ENCODE results near the gene EHD1. TPM values are rescaled to one million over a fixed set of nuclear protein-coding genes. Genes with fewer than 3 reads are reported as not detected.

EHD1 gene
- total and polyA plus RNA-seq, 9 of the 15 experiments (the other 6 are each of a cell fraction or from before 2014, with no cell fraction given), result 0.46 to 65.0 (median 16.4) TPM

GRCh38 chr11:64803846-64804345, 74.5 kb downstream of the EHD1 start:
- TF ChIP-seq POLR2AphosphoS2 (IDR thresholded peaks at IDR 0.05; ENCODE audit: low read length), result 0 out of 2 replicates have a peak, but pooled peaks have one; percentile 2
- 0 out of 2 replicates have a peak, but pooled peaks have one; percentile 2 for TF ChIP-seq PHF8 (IDR thresholded peaks at IDR 0.05; ENCODE audit: borderline replicate concordance, low read length)
- no peak for TF ChIP-seq SAFB (IDR thresholded peaks at IDR 0.05; ENCODE audit: borderline replicate concordance, low read depth, low read length)
- TF ChIP-seq SIN3B (IDR thresholded peaks at IDR 0.05; ENCODE audit: low read depth), result no peak
- POLR2A ChIA-PET, result interaction anchor here (1.2 to 1.4 kb wide), 2 partner anchors 9 to 25 kb away, joined by 3 to 4 read pairs; partner anchors contain the start of gene SF1
- Histone ChIP-seq H3K9ac (ENCODE audit: insufficient read depth in 1 of 2, low read depth in 2 of 2, low read length in 2 of 2) (peak overlapping the region; percentile 62 to 87; a peak in 3 of 4 replicates), H3K27me3 (ENCODE audit: control insufficient read depth in 2 of 2, insufficient read depth in 2 of 2, low read length in 2 of 2) (no peaks in the 10 kb centered on the region), H3K4me1 (replicated peaks in 1 of 2; ENCODE audit: control insufficient read depth in 2 of 2, insufficient read depth in 2 of 2, low read length in 2 of 2) (peaks cover 30 to 62% of the 10 kb centered on the region in 2 experiments), H3K27ac (ENCODE audit: extremely low read depth, low read depth, low read length) (peak overlapping the region; percentile 39), H3K9me1 (ENCODE audit: control insufficient read depth, insufficient read depth, low read length) (no peaks in the 10 kb centered on the region), H2AFZ (ENCODE audit: low read depth, low read length) (no peak overlapping the region; the same call in 1 of the 2 replicates), H3K9me3 (replicated peaks; ENCODE audit: control insufficient read depth, insufficient read depth, low read depth, low read length) (no peaks in the 10 kb centered on the region), H3K36me3 (ENCODE audit: control insufficient read depth, insufficient read depth, low read length) (peaks cover 49% of the 10 kb centered on the region; the same call in 2 of the 3 replicates), H3K4me3 (peak overlapping the region; percentile 55), H3K79me2 (ENCODE audit: control insufficient read depth, insufficient read depth, low read length) (peaks cover 1% of the 10 kb centered on the region; the same call in 1 of the 3 replicates), H3K4me2 (ENCODE audit: insufficient read depth, low read length) (peak overlapping the region; percentile 91), H4K20me1 (replicated peaks; ENCODE audit: control insufficient read depth, insufficient read depth, low read length) (no peaks in the 10 kb centered on the region)
- CTCF ChIA-PET (ENCODE audit: low intra/inter-chr PET ratio), result interaction anchor here (0.6 to 1.1 kb wide), 3 partner anchors 17 to 165 kb away, joined by 3 to 4 read pairs (median 4); no protein-coding TSS in a partner anchor
- TSS peak; percentile 41 for BruUV-seq (replicated peaks)
- in situ Hi-C loops (cut with MboI) (no loop called here), intact Hi-C loops (cut with micrococcal nuclease) (loop anchor here (2.0 to 5.0 kb wide), 2 partner anchors 25 to 38 kb away; partner anchors contain the start of genes CDC42BPG and SF1)
- DNase-seq (ENCODE audit: extremely low read depth in 1 of 4, low spot score in 3 of 4) (no peak), FAIRE-seq (no peak), ATAC-seq (peak; percentile 41)
- WGBS (ENCODE audit: insufficient coverage, low coverage, missing lambda C conversion rate), result 44% methylated on average over 15 of the region's 15 CpGs

Data from K562 (cell line).